H9 (cell line): Measurements from ENCODE around the gene MAST4. TPM values are rescaled to one million over a fixed set of nuclear protein-coding genes. Genes with fewer than 3 reads are reported as not detected.

ENCODE experiments used
- DNase-seq: peaks from one replicate; pipeline ENCODE4 v3.0.0-alpha.2; 2017
- H2AFZ ChIP-seq: one replicate; pipeline ENCODE4 v1.6.1; 2013; ENCODE audit warnings: mild to moderate bottlenecking, low read length, control low read depth, moderate library complexity
- H2AK5ac ChIP-seq: 2 replicates; pipeline ENCODE4 v1.6.1; 2013; ENCODE audit warnings: low read length, control low read depth, mixed read lengths; ENCODE audit not compliant: insufficient read length
- H2BK120ac ChIP-seq: one replicate; pipeline ENCODE4 v1.6.1; 2013; ENCODE audit warnings: low read depth, mild to moderate bottlenecking, low read length, control low read depth, inconsistent platforms; ENCODE audit not compliant: poor library complexity, severe bottlenecking
- H2BK12ac ChIP-seq: 2 replicates; pipeline ENCODE4 v1.6.1; 2013; ENCODE audit warnings: low read length, control low read depth, mixed read lengths, low read depth; ENCODE audit not compliant: insufficient read length
- H2BK15ac ChIP-seq: 2 replicates; pipeline ENCODE4 v1.6.1; 2013; ENCODE audit warnings: low read depth, low read length, control low read depth
- H2BK20ac ChIP-seq: one replicate; pipeline ENCODE4 v1.6.1; 2013; ENCODE audit warnings: low read depth, mild to moderate bottlenecking, low read length, control low read depth, inconsistent platforms; ENCODE audit not compliant: poor library complexity, severe bottlenecking
- H2BK5ac ChIP-seq: 2 replicates; pipeline ENCODE4 v1.6.1; 2013; ENCODE audit warnings: low read length, control low read depth, mixed read lengths; ENCODE audit not compliant: insufficient read length
- H3K14ac ChIP-seq: 2 replicates; pipeline ENCODE4 v1.6.1; 2013; ENCODE audit warnings: low read length, control low read depth; ENCODE audit not compliant: insufficient read depth
- H3K18ac ChIP-seq: 2 replicates; pipeline ENCODE4 v1.6.1; 2013; ENCODE audit warnings: low read depth, mild to moderate bottlenecking, mixed read lengths, low read length, control low read depth; ENCODE audit not compliant: insufficient read length
- H3K23ac ChIP-seq: 2 replicates; pipeline ENCODE4 v1.6.1; 2013; ENCODE audit warnings: low read length, control low read depth, mixed read lengths, low read depth; ENCODE audit not compliant: insufficient read length
- H3K23me2 ChIP-seq: 2 replicates; pipeline ENCODE4 v1.6.1; 2013; ENCODE audit warnings: low read depth, mild to moderate bottlenecking, mixed read lengths, low read length, control low read depth; ENCODE audit not compliant: insufficient read length, poor library complexity, severe bottlenecking
- H3K27ac ChIP-seq: 2 replicates; pipeline ENCODE4 v1.5.1; 2013; ENCODE audit warnings: low read length, control low read depth, mixed read lengths, low read depth; ENCODE audit not compliant: insufficient read length
- H3K27me3 ChIP-seq: 2 replicates; pipeline ENCODE4 v1.6.1; 2013; ENCODE audit warnings: low read length, control low read depth, inconsistent platforms; ENCODE audit not compliant: insufficient read depth
- H3K4ac ChIP-seq: 2 replicates; pipeline ENCODE4 v1.6.1; 2013; ENCODE audit warnings: low read depth, mild to moderate bottlenecking, control low read depth, inconsistent platforms, low read length, moderate library complexity
- H3K4me1 ChIP-seq: 2 replicates; pipeline ENCODE4 v1.6.1; 2013; ENCODE audit warnings: low read length, control low read depth, inconsistent platforms; ENCODE audit not compliant: insufficient read depth
- H3K4me2 ChIP-seq: 2 replicates; pipeline ENCODE4 v1.6.1; 2013; ENCODE audit warnings: low read length, control low read depth, mixed read lengths; ENCODE audit not compliant: insufficient read length, insufficient read depth
- H3K56ac ChIP-seq: 2 replicates; pipeline ENCODE4 v1.6.1; 2013; ENCODE audit warnings: low read depth, mild to moderate bottlenecking, mixed read lengths, low read length, control low read depth; ENCODE audit not compliant: insufficient read length
- H3K79me1 ChIP-seq: 2 replicates; pipeline ENCODE4 v1.6.1; 2013; ENCODE audit warnings: low read depth, mild to moderate bottlenecking, moderate library complexity, low read length, control low read depth, inconsistent platforms; ENCODE audit not compliant: insufficient read depth, poor library complexity, severe bottlenecking
- H3K79me2 ChIP-seq: 2 replicates; pipeline ENCODE4 v1.6.1; 2013; ENCODE audit warnings: low read length, control low read depth, inconsistent platforms; ENCODE audit not compliant: insufficient read depth
- H3K9ac ChIP-seq: 2 replicates; pipeline ENCODE4 v1.6.1; 2013; ENCODE audit warnings: low read length, control low read depth, mixed read lengths; ENCODE audit not compliant: insufficient read length; ENCODE audit errors: extremely low read depth
- H3K9me3 ChIP-seq: one replicate; pipeline ENCODE4 v1.6.1; 2013; ENCODE audit warnings: low read depth, low read length, inconsistent platforms; ENCODE audit not compliant: control insufficient read depth
- H3T11ph ChIP-seq: one replicate; pipeline ENCODE4 v1.6.1; 2013; ENCODE audit warnings: mild to moderate bottlenecking, low read length, control low read depth, inconsistent platforms
- H4K20me1 ChIP-seq: one replicate; pipeline ENCODE4 v1.6.1; 2013; ENCODE audit not compliant: control insufficient read depth, insufficient read length, insufficient read depth
- H4K5ac ChIP-seq: 2 replicates; pipeline ENCODE4 v1.6.1; 2013; ENCODE audit warnings: low read depth, mild to moderate bottlenecking, mixed read lengths, low read length, control low read depth; ENCODE audit not compliant: insufficient read length
- H4K8ac ChIP-seq: replicated peaks from 2 replicates; pipeline ENCODE4 v1.6.1; 2013; ENCODE audit warnings: low read length, control low read depth, mixed read lengths, low read depth; ENCODE audit not compliant: insufficient read length
- H4K91ac ChIP-seq: 2 replicates; pipeline ENCODE4 v1.6.1; 2013; ENCODE audit warnings: low read depth, mild to moderate bottlenecking, moderate library complexity, mixed read lengths, low read length, control low read depth; ENCODE audit not compliant: insufficient read length
- H3K27ac Mint-ChIP-seq, 3 experiments: 2 replicates in 2 of 3; 3 replicates in 1 of 3; pipeline ENCODE4 v1.8.0; 2020 to 2021; ENCODE audit warnings: mixed read lengths in 3 of 3, mild to moderate bottlenecking in 1 of 3, moderate library complexity in 1 of 3
- H3K27me3 Mint-ChIP-seq: 2 replicates; pipeline ENCODE4 v1.8.0; 2021; ENCODE audit warnings: low read depth, mild to moderate bottlenecking, moderate library complexity, mixed read lengths
- H3K36me3 Mint-ChIP-seq, 3 experiments: 2 replicates in 2 of 3; 3 replicates in 1 of 3; pipeline ENCODE4 v1.8.0; 2020 to 2021; ENCODE audit warnings: low read depth in 3 of 3, mixed read lengths in 3 of 3; ENCODE audit not compliant: insufficient read depth in 1 of 3
- H3K4me1 Mint-ChIP-seq, 2 experiments: 2 replicates each; pipeline ENCODE4 v1.8.0; 2020; ENCODE audit warnings: mixed read lengths in 2 of 2
- H3K4me3 Mint-ChIP-seq, 2 experiments: 2 replicates in 1 of 2; 3 replicates in 1 of 2; pipeline ENCODE4 v1.8.0; 2020 to 2021; ENCODE audit warnings: mild to moderate bottlenecking in 2 of 2, mixed read lengths in 2 of 2, moderate library complexity in 1 of 2
- H3K9me3 Mint-ChIP-seq, 2 experiments: 2 replicates in 1 of 2; 3 replicates in 1 of 2; pipeline ENCODE4 v1.8.0; 2020; ENCODE audit warnings: mild to moderate bottlenecking in 2 of 2, mixed read lengths in 2 of 2, moderate library complexity in 1 of 2
- WGBS: extraction: QIAGEN DNeasy Blood & Tissue Kit; methylation state at CpG from one replicate; pipeline ENCODE4 v1.1.7; 2013; ENCODE audit warnings: missing lambda C conversion rate, low lambda C conversion rate, mixed read lengths; ENCODE audit not compliant: insufficient read length; ENCODE audit errors: extremely low coverage; 5-methylcytosine and 5-hydroxymethylcytosine counted together
- total RNA-seq: library from RNA; stranded (reverse); gene quantifications from 2 replicates; pipeline ENCODE4 v1.2.1, GENCODE V29; 2021
- TF ChIP-seq, protein P1 (sequence below): fragments of 200-600 bp; sonication (generic); conservative IDR thresholded peaks from 3 replicates; pipeline ENCODE4 v1.8.0; 2021; ENCODE audit warnings: antibody characterized with exemption, mild to moderate bottlenecking

MAST4 gene
- total RNA-seq, 1 experiment from 2014 or later, result 3.7 TPM

DNA sequence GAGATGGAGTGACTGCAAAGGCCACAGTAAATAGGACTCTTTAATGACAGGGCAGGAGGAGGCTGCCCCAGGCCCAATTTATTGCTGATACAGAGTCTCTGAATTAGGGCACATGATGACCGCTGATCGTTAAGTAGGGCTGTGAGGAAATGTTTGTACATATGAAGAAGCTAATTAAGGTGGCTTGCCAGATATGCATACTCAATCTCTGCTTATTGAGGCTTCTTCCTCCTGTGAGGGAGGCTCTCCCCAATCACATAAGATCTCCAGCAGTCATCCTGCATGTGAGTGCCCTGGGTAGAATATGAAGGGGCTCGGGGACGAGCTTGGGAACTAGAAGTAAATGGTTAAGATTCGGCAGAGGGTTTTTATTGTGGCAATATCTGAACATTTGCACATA lies 608.6 kb downstream of the MAST4 start:
- H3K4me1 Mint-ChIP-seq, result peaks cover 2% of the 10 kb centered on the region in 2 experiments; a peak in 1 of 4 replicates
- Histone ChIP-seq H3K56ac (no peak overlapping the region), H3K4ac (no peak overlapping the region), H3K27me3 (no peaks in the 10 kb centered on the region), H2AFZ (no peak overlapping the region), H3K23ac (no peak overlapping the region), H3K27ac (no peak overlapping the region), H2BK12ac (no peak overlapping the region), H2BK5ac (no peak overlapping the region), H4K91ac (no peak overlapping the region), H2AK5ac (no peak overlapping the region), H3K18ac (no peak overlapping the region), H3K4me1 (no peaks in the 10 kb centered on the region; the same call in 1 of the 2 replicates), H2BK15ac (no peak overlapping the region), H4K5ac (no peak overlapping the region), H3K23me2 (peaks cover 2% of the 10 kb centered on the region), H3K79me2 (no peaks in the 10 kb centered on the region), H3K79me1 (no peaks in the 10 kb centered on the region), H3K9me3 (no peaks in the 10 kb centered on the region), H3K4me2 (no peak overlapping the region), H2BK120ac (no peak overlapping the region), H2BK20ac (no peak overlapping the region), H4K20me1 (no peaks in the 10 kb centered on the region), H4K8ac (no peak overlapping the region), H3K9ac (no peak overlapping the region), H3T11ph (no peak overlapping the region), H3K14ac (no peak overlapping the region)
- peaks cover 2% of the 10 kb centered on the region; the same call in 1 of the 2 replicates for H3K27me3 Mint-ChIP-seq
- H3K4me3 Mint-ChIP-seq, result no peak overlapping the region
- no CpG with 5 or more reads among the region's 5 CpGs for WGBS
- H3K36me3 Mint-ChIP-seq, result peaks cover 0 to 9% (median 1%) of the 10 kb centered on the region in 3 experiments; a peak in 3 of 7 replicates
- H3K27ac Mint-ChIP-seq, result no peak overlapping the region; a peak in 1 of 7 replicates
- peaks cover 0 to 8% of the 10 kb centered on the region in 2 experiments; a peak in 3 of 5 replicates for H3K9me3 Mint-ChIP-seq
- TF ChIP-seq, protein P1, sequence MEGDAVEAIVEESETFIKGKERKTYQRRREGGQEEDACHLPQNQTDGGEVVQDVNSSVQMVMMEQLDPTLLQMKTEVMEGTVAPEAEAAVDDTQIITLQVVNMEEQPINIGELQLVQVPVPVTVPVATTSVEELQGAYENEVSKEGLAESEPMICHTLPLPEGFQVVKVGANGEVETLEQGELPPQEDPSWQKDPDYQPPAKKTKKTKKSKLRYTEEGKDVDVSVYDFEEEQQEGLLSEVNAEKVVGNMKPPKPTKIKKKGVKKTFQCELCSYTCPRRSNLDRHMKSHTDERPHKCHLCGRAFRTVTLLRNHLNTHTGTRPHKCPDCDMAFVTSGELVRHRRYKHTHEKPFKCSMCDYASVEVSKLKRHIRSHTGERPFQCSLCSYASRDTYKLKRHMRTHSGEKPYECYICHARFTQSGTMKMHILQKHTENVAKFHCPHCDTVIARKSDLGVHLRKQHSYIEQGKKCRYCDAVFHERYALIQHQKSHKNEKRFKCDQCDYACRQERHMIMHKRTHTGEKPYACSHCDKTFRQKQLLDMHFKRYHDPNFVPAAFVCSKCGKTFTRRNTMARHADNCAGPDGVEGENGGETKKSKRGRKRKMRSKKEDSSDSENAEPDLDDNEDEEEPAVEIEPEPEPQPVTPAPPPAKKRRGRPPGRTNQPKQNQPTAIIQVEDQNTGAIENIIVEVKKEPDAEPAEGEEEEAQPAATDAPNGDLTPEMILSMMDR, result no peak
- DNase-seq, result no peak
